HAP-1 (cell line): ENCODE data around the gene MAN1C1.
"Not testable (repeated sequence)": the region's sequence is repeated elsewhere in the genome, so short reads cannot be mapped to it uniquely, and the experiment has no call there.

Source experiments
- DNase-seq, 2 experiments: peaks; one replicate each; pipeline ENCODE4 v3.0.0-alpha.2; 2016 to 2020; ENCODE audit warnings: low spot score in 2 of 2
- H3K27me3 ChIP-seq: fragments of 250-450 bp; sonication (Bioruptor Pico); 2 replicates; pipeline ENCODE4 v1.5.1; 2020; ENCODE audit warnings: low read depth, mild to moderate bottlenecking, moderate library complexity
- H3K36me3 ChIP-seq: fragments of 250-450 bp; sonication (Bioruptor Pico); replicated peaks from 2 replicates; pipeline ENCODE4 v1.5.1; 2020; ENCODE audit warnings: mild to moderate bottlenecking
- H3K4me1 ChIP-seq: fragments of 250-450 bp; sonication (Bioruptor Pico); 2 replicates; pipeline ENCODE4 v1.5.1; 2020; ENCODE audit warnings: mild to moderate bottlenecking
- H3K4me3 ChIP-seq: fragments of 250-450 bp; sonication (Bioruptor Pico); 2 replicates; pipeline ENCODE4 v1.5.1; 2020; ENCODE audit warnings: mild to moderate bottlenecking, moderate library complexity
- H3K9me3 ChIP-seq: fragments of 250-450 bp; sonication (Bioruptor Pico); 2 replicates; pipeline ENCODE4 v1.5.1; 2020; ENCODE audit warnings: mild to moderate bottlenecking, moderate library complexity
- in situ Hi-C: fragments of 300-500 bp; cut with MboI; formaldehyde crosslinking; loops from 3 replicates; pipeline ENCODE4 v1.14.3; 2020; ENCODE audit warnings: low sequenced_read_pairs, inconsistent platforms, mixed read lengths

The MAN1C1 gene

DNA sequence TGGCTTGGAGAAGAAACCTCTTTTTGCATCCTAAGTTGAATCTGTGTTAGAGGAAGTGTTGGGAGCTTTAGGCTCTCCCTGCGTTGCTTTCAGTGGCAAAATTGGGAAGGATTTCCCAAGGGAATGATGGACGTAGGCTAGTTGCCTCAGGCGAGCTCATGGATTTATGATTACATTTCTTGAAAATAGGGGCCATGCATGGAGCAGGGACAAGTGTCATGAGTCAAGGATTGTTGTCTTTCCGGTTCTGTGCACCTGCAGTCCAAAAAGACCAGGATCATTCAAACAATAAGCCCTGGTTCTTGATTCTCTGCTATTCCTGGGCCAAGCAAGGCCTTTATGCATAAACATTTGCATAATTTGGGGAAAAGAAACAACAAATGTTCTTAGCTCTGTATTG, 7.1 kb downstream of the MAN1C1 start:
- in situ Hi-C loops: loop anchor here (5.0 kb wide), 1 partner anchor 169 kb away; no protein-coding TSS in a partner anchor
- H3K27me3 ChIP-seq: no peaks in the 10 kb centered on the region

DNA sequence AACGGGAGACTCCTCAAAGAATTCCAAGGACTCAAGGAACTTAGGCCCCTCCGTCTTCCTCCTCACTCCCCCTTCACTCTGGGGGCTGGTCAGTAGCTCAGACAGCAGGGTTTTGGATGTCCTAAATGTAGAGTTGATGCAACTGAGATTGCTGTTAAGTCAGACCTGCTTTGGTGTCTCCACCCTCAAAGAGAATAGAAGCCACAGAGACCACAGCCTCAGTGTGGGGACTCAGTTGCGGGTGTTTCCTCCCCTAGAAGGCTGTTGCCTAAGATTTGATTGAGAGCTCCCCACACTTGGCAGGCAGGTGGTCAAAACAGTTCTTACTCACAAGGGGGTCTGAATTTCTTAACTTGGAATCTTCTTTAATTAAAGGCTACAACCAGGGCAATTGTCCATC, 7.6 kb downstream of the MAN1C1 start:
- Histone ChIP-seq H3K9me3 (no peaks in the 10 kb centered on the region; the same call in 1 of the 2 replicates), H3K4me1 (no peaks in the 10 kb centered on the region), H3K36me3 (no peaks in the 10 kb centered on the region), H3K4me3 (no peak overlapping the region), H3K27me3 (no peaks in the 10 kb centered on the region)
- no peak for DNase-seq
- in situ Hi-C loops: loop anchor here (5.0 kb wide), 1 partner anchor 168 kb away; no protein-coding TSS in a partner anchor

More for the DNA sequence above, 7.1 kb downstream of the MAN1C1 start:
- Histone ChIP-seq H3K36me3 (no peaks in the 10 kb centered on the region), H3K9me3 (no peaks in the 10 kb centered on the region; the same call in 1 of the 2 replicates), H3K4me1 (no peaks in the 10 kb centered on the region), H3K4me3 (no peak overlapping the region)
- DNase-seq: no peak

- Histone ChIP-seq H3K36me3 (no peaks in the 10 kb centered on the region), H3K4me1 (no peaks in the 10 kb centered on the region), H3K4me3 (no peak overlapping the region), H3K27me3 (no peaks in the 10 kb centered on the region), H3K9me3 (no peaks in the 10 kb centered on the region; the same call in 1 of the 2 replicates)
- DNase-seq: no peak
- in situ Hi-C loops: loop anchor here (5.0 kb wide), 1 partner anchor 168 kb away; no protein-coding TSS in a partner anchor
These were observed 8.0 kb downstream of the MAN1C1 start for GRCh38 chr1:25624604-25625003.

- no peak overlapping the region for H3K4me3 ChIP-seq
- H3K9me3 ChIP-seq: no peaks in the 10 kb centered on the region
- no peaks in the 10 kb centered on the region for H3K36me3 ChIP-seq
- DNase-seq: no peak
- H3K4me1 ChIP-seq: no peaks in the 10 kb centered on the region
- H3K27me3 ChIP-seq: no peaks in the 10 kb centered on the region
- in situ Hi-C loops: no loop called here
These were observed 9.4 kb downstream of the MAN1C1 start for GRCh38 chr1:25626018-25626417.

GRCh38 chr1:25628741-25629421, 12.3 kb downstream of the MAN1C1 start:
- in situ Hi-C loops: no loop called here
- Histone ChIP-seq H3K4me1 (no peaks in the 10 kb centered on the region), H3K36me3 (no peaks in the 10 kb centered on the region), H3K4me3 (no peak overlapping the region), H3K9me3 (no peaks in the 10 kb centered on the region; the same call in 1 of the 2 replicates), H3K27me3 (no peaks in the 10 kb centered on the region)
- DNase-seq: no peak

DNA sequence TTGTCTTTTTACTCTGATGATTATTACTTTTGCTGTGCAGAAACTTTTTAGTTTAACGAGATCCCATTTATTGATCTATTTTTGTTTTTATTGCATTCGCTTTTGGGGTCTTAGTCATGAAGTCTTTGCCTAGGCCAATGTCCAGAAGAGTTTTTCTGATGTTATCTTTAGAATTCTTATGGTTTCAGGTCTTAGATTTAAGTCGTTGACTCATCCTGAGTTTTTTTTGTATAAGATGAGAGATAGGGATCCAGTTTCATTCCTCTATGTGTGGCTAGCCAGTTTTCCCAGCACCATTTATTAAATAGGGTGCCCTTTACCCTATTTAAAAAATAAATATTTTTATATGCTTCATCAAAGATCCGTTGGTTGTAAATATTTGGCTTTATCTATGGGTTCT, 13.2 kb downstream of the MAN1C1 start:
- H3K36me3 ChIP-seq: no peaks in the 10 kb centered on the region
- no peaks in the 10 kb centered on the region for H3K4me1 ChIP-seq
- H3K27me3 ChIP-seq: no peaks in the 10 kb centered on the region
- in situ Hi-C loops: no loop called here
- DNase-seq: no peak
- no peak overlapping the region for H3K4me3 ChIP-seq
- H3K9me3 ChIP-seq: no peaks in the 10 kb centered on the region; the same call in 1 of the 2 replicates

GRCh38 chr1:25631750-25632485, 15.3 kb downstream of the MAN1C1 start:
- DNase-seq: no peak
- Histone ChIP-seq H3K9me3 (peaks cover 2% of the 10 kb centered on the region), H3K36me3 (no peaks in the 10 kb centered on the region), H3K4me3 (no peak overlapping the region), H3K27me3 (no peaks in the 10 kb centered on the region), H3K4me1 (no peaks in the 10 kb centered on the region)
- in situ Hi-C loops: no loop called here

DNA sequence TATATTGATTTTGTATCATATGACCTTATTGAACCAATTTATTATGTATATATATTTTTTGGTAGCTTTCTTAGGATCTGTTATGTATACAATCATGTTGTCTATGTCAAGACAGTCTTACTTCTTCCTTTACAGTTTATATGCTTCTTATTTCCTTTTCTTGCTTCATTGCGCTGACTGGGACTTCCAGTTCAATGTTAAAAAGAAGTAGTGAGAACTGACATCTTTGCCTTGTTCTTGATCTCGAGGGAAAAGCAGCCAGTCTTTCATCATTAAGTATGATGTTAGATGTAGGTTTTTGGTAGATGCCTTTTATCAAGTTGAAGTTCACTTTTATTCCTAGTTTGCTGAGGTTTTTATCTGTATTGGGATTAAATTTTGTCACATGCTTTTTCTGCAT, 17.5 kb downstream of the MAN1C1 start:
- in situ Hi-C loops: no loop called here
- peaks cover 6% of the 10 kb centered on the region for H3K9me3 ChIP-seq

DNA sequence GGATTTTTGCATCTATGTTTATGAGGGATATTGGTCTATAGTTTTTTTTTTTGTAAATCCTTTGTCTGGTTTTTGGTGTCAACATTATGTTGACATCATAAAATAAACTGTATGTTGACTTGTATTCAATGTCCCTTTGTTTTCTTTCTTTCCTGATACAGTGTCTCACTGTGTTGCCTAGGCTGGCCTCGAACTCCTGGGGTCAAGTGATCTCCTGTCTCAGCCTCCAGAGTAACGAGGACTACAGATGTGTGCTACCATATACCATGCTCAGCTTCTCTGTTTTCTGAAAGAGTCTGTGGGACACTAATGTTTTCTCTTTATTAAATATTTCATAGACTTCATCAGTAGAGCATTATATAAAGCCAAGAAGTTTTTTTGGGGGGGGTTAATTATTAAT, 18.3 kb downstream of the MAN1C1 start:
- DNase-seq: no peak
- H3K9me3 ChIP-seq: peaks cover 6% of the 10 kb centered on the region
- no peaks in the 10 kb centered on the region for H3K27me3 ChIP-seq
- in situ Hi-C loops: no loop called here
- no peak overlapping the region for H3K4me3 ChIP-seq
- no peaks in the 10 kb centered on the region for H3K4me1 ChIP-seq
- no peaks in the 10 kb centered on the region for H3K36me3 ChIP-seq

More for the DNA sequence above, 17.5 kb downstream of the MAN1C1 start:
- Histone ChIP-seq H3K4me3 (no peak overlapping the region), H3K36me3 (no peaks in the 10 kb centered on the region), H3K27me3 (no peaks in the 10 kb centered on the region), H3K4me1 (no peaks in the 10 kb centered on the region)
- no peak for DNase-seq

DNA sequence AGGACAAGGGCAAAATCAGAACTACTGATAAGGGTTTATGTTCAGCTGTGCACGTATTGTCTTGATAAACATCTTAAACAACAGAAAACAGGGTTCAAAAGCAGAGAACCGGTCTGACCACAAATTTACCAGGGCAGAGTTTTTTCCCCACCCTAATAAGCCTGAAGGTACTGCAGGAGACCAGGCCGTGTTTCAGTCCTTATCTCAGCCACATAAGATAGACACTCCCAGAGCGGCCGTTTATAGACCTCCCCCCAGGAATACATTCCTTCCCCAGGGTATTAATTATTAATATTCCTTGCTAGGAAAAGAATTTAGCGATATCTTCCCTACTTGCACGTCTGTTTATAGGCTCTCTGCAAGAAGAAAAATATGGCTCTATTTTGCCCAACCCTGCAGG, 19.6 kb downstream of the MAN1C1 start:
- H3K4me1 ChIP-seq, H3K4me3 ChIP-seq, H3K27me3 ChIP-seq, DNase-seq, H3K36me3 ChIP-seq, in situ Hi-C loops, H3K9me3 ChIP-seq: not testable (repeated sequence)

DNA sequence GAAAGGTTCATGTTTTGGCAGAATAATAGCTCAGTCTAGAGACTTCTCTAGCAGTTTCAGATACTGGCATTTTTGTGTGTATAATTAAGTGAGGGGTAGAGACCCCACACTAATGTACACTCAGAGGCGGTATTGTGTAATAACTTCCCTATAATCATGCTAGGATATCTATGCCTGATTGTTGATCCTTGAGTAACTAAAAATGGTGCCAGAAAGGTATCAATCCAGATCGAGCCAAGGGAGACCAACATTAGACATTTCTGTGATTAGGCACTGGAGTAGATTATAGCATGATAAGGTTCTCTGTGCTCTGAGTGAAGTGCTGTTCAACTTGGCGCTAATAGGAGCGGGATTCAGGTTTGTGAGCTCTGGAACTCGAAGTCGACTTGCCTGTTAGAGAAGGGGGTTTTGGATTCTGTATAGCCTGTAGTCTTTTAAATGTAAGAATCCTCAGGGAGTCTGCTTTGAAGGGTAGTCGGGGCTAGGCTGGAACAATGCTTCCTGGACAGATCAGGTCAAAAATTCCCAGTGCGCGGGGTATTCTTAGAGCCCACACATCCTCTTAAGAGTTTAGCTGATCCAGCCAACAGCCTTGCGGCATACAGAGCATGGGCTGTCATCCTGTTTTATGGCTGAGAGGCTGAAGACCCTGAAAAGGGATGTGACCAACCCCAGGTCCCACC, 24.2 kb downstream of the MAN1C1 start:
- peaks cover 3% of the 10 kb centered on the region; the same call in 1 of the 2 replicates for H3K9me3 ChIP-seq
- H3K4me1 ChIP-seq: no peaks in the 10 kb centered on the region
- in situ Hi-C loops: no loop called here
- H3K4me3 ChIP-seq: no peak overlapping the region
- H3K27me3 ChIP-seq: peaks cover 3% of the 10 kb centered on the region; the same call in 1 of the 2 replicates
- no peak for DNase-seq
- H3K36me3 ChIP-seq: no peaks in the 10 kb centered on the region

GRCh38 chr1:25641329-25641725, 24.7 kb downstream of the MAN1C1 start:
- no peaks in the 10 kb centered on the region for H3K36me3 ChIP-seq
- peaks cover 3% of the 10 kb centered on the region; the same call in 1 of the 2 replicates for H3K9me3 ChIP-seq
- in situ Hi-C loops: no loop called here
- H3K27me3 ChIP-seq: peaks cover 3% of the 10 kb centered on the region; the same call in 1 of the 2 replicates
- no peaks in the 10 kb centered on the region for H3K4me1 ChIP-seq
- no peak for DNase-seq
- no peak overlapping the region for H3K4me3 ChIP-seq

- in situ Hi-C loops: no loop called here
- Histone ChIP-seq H3K27me3 (peaks cover 3% of the 10 kb centered on the region; the same call in 1 of the 2 replicates), H3K4me1 (no peaks in the 10 kb centered on the region), H3K9me3 (peaks cover 3% of the 10 kb centered on the region; the same call in 1 of the 2 replicates), H3K36me3 (no peaks in the 10 kb centered on the region), H3K4me3 (no peak overlapping the region)
- no peak for DNase-seq
These were observed 25.5 kb downstream of the MAN1C1 start for GRCh38 chr1:25641931-25642573.
